ENCODE results near the gene CDH23. TPM values are rescaled to one million over a fixed set of nuclear protein-coding genes. Genes with fewer than 3 reads are reported as not detected.

The CDH23 gene
- total and polyA plus RNA-seq, 10 donors = 2.0 to 19.9 (median 11.0) TPM

- DNase-seq = no peak
- Histone ChIP-seq H3K4me1 (peaks cover 0 to 14% (median 8%) of the 10 kb centered on the region in 6 donors), H3K27me3 (replicated peaks in 1 of 7) (peaks cover 0 to 21% (median 0%) of the 10 kb centered on the region in 7 donors), H3K4me3 (no peak overlapping the region), H3K27ac (peak overlapping the region in 2 of 8 donors; percentile 8 to 55), H3K36me3 (no peaks in the 10 kb centered on the region), H3K9me3 (no peaks in the 10 kb centered on the region)
- intact Hi-C loops (cut with DNase I; ENCODE audit: low total_unique reads) = no loop called here
- 61 to 77% (median 70%) methylated on average over 10 of the region's 10 CpGs for WGBS, 5 donors
- TF ChIP-seq POLR2A (IDR thresholded peaks at IDR 0.05) (no peak), POLR2AphosphoS5 (IDR thresholded peaks at IDR 0.05) (peak in 2 of 3 donors; percentile 41 to 47)
- TF ChIP-seq, protein P1, sequence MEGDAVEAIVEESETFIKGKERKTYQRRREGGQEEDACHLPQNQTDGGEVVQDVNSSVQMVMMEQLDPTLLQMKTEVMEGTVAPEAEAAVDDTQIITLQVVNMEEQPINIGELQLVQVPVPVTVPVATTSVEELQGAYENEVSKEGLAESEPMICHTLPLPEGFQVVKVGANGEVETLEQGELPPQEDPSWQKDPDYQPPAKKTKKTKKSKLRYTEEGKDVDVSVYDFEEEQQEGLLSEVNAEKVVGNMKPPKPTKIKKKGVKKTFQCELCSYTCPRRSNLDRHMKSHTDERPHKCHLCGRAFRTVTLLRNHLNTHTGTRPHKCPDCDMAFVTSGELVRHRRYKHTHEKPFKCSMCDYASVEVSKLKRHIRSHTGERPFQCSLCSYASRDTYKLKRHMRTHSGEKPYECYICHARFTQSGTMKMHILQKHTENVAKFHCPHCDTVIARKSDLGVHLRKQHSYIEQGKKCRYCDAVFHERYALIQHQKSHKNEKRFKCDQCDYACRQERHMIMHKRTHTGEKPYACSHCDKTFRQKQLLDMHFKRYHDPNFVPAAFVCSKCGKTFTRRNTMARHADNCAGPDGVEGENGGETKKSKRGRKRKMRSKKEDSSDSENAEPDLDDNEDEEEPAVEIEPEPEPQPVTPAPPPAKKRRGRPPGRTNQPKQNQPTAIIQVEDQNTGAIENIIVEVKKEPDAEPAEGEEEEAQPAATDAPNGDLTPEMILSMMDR (IDR thresholded peaks at IDR 0.05 in 8 of 11, conservative IDR thresholded peaks at IDR 0.05 in 3 of 11) = no peak
These were observed 188.3 kb downstream of the CDH23 start for GRCh38 chr10:71584902-71585563.

GRCh38 chr10:71585564-71586290 lies 189.0 kb downstream of the CDH23 start:
- Histone ChIP-seq H3K27me3 (replicated peaks in 1 of 7) (peaks cover 0 to 24% (median 0%) of the 10 kb centered on the region in 7 donors), H3K4me1 (peaks cover 0 to 19% (median 8%) of the 10 kb centered on the region in 6 donors), H3K9me3 (no peaks in the 10 kb centered on the region), H3K36me3 (no peaks in the 10 kb centered on the region), H3K27ac (peak overlapping the region in 1 of 8 donors; percentile 55), H3K4me3 (no peak overlapping the region)
- DNase-seq = no peak
- intact Hi-C loops (cut with DNase I; ENCODE audit: low total_unique reads) = no loop called here
- WGBS, 5 donors = 62 to 75% (median 68%) methylated on average over 10 of the region's 10 CpGs
- no peak for TF ChIP-seq POLR2AphosphoS5 (IDR thresholded peaks at IDR 0.05)

DNA sequence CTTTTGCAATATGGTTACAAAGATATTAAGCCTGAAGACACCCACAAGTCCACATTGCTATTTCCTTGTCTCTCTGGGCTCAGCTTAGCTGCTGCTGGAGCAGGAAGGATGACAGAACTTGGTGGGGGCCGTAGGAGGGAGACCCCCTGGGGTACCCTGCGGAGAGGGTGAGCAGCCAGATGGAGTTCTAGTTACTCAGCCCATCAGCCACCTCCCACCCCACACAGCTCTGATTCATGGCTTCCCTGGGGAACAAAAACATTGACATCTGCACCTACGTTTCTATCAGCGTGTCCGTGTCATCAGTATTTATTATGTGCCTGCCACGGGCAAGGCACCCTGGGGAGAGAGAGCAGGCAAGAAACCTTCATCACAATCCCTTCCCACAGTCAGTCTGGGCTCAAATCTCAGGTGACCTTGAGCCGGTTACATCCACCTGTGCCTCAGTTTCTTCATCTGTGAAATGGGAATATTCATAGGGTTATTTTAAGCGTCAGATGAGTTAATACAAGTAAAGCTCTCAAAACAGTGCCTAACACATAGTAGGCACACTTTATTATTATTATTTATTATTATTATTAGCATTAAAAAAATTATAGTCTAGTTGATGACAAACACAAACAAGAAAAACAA lies 191.3 kb downstream of the CDH23 start:
- no peak overlapping the region for H3K27ac ChIP-seq
- WGBS, 5 donors = 72 to 86% (median 80%) methylated on average over 8 of the region's 8 CpGs
- no peak overlapping the region for H3K4me3 ChIP-seq
- TF ChIP-seq, protein P1 (IDR thresholded peaks at IDR 0.05 in 8 of 11, conservative IDR thresholded peaks at IDR 0.05 in 3 of 11) = no peak
- TF ChIP-seq POLR2A (IDR thresholded peaks at IDR 0.05) (no peak), POLR2AphosphoS5 (IDR thresholded peaks at IDR 0.05) (no peak)
- peaks cover 0 to 17% (median 0%) of the 10 kb centered on the region in 7 donors for H3K27me3 ChIP-seq (replicated peaks in 1 of 7)
- DNase-seq = no peak
- H3K4me1 ChIP-seq = peaks cover 0 to 23% (median 8%) of the 10 kb centered on the region in 6 donors
- intact Hi-C loops (cut with DNase I; ENCODE audit: low total_unique reads) = no loop called here
- H3K36me3 ChIP-seq = no peaks in the 10 kb centered on the region
- H3K9me3 ChIP-seq = no peaks in the 10 kb centered on the region

DNA sequence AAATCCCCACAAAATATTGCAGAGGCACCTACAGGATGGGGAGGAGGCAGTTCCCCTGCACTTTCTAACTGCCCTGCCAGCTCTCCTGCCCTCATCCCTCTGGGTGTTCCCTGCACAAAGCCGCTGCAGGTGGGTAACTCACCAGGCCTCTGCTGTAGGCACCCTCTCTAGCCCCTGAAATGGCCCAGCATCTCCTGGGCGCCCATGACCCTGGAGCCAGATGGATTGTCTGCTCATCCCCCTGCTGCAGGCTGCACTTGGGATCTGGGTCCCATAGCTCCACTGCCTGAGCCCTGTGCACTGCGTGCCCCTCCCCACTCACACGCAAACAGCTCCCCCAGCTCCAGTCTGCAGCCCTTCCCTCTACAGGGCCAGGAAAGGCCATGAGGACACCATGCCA lies 192.0 kb downstream of the CDH23 start:
- DNase-seq = no peak
- peaks cover 0 to 17% (median 0%) of the 10 kb centered on the region in 7 donors for H3K27me3 ChIP-seq (replicated peaks in 1 of 7)
- H3K4me1 ChIP-seq = peaks cover 0 to 23% (median 8%) of the 10 kb centered on the region in 6 donors
- no peaks in the 10 kb centered on the region for H3K36me3 ChIP-seq
- intact Hi-C loops (cut with DNase I; ENCODE audit: low total_unique reads) = no loop called here
- no peaks in the 10 kb centered on the region for H3K9me3 ChIP-seq
- H3K4me3 ChIP-seq = no peak overlapping the region
- no peak overlapping the region for H3K27ac ChIP-seq
- 89 to 99% (median 90%) methylated on average over 4 of the region's 4 CpGs for WGBS, 5 donors
- TF ChIP-seq, protein P1 (IDR thresholded peaks at IDR 0.05 in 8 of 11, conservative IDR thresholded peaks at IDR 0.05 in 3 of 11) = no peak
- TF ChIP-seq POLR2AphosphoS5 (IDR thresholded peaks at IDR 0.05) = no peak
- no peak for TF ChIP-seq POLR2A (IDR thresholded peaks at IDR 0.05)
